ENCODE results near the gene TTLL6. TPM values are rescaled to one million over a fixed set of nuclear protein-coding genes. Genes with fewer than 3 reads are reported as not detected.
"Not testable (repeated sequence)": the region's sequence is repeated elsewhere in the genome, so short reads cannot be mapped to it uniquely, and the experiment has no call there.

Gene TTLL6
- polyA plus RNA-seq: not detected

GRCh38 chr17:48816774-48817590, at the start of gene TTLL6:
Gene TTLL6 (minus strand): TSS chr17:48817229. CDS start chr17:48817072, 157 bp downstream.
- peaks cover 26% of the 10 kb centered on the region for H3K27me3 Mint-ChIP-seq
- H3K4me1 Mint-ChIP-seq: peaks cover 8 to 15% (median 10%) of the 10 kb centered on the region in 3 donors
- H3K9me3 Mint-ChIP-seq: peaks cover 0 to 1% (median 0%) of the 10 kb centered on the region in 3 donors
- H3K36me3 Mint-ChIP-seq: no peaks in the 10 kb centered on the region
- peak within 1 kb of the TSS; percentile 46 to 95 (median 83) for H3K4me3 Mint-ChIP-seq
- H3K27ac Mint-ChIP-seq: peak within 1 kb of the TSS in 2 of 3 donors; percentile 28 to 95

- Mint-ChIP-seq H3K4me1 (no peaks in the 10 kb centered on the region), H3K27ac (no peak overlapping the region), H3K4me3 (no peak overlapping the region), H3K27me3 (no peaks in the 10 kb centered on the region), H3K36me3 (peaks cover 10% of the 10 kb centered on the region), H3K9me3 (no peaks in the 10 kb centered on the region)
Observed at GRCh38 chr17:48860456-48860855, 43.4 kb upstream of the TTLL6 start.

- Mint-ChIP-seq H3K4me3 (no peak overlapping the region), H3K36me3 (peaks cover 7% of the 10 kb centered on the region), H3K27ac (no peak overlapping the region), H3K4me1 (no peaks in the 10 kb centered on the region), H3K27me3 (no peaks in the 10 kb centered on the region), H3K9me3 (no peaks in the 10 kb centered on the region)
Observed at GRCh38 chr17:48860034-48860433, 43.0 kb upstream of the TTLL6 start.

- Mint-ChIP-seq H3K4me1 (no peaks in the 10 kb centered on the region), H3K9me3 (no peaks in the 10 kb centered on the region), H3K27ac (no peak overlapping the region), H3K36me3 (peaks cover 5% of the 10 kb centered on the region), H3K4me3 (no peak overlapping the region), H3K27me3 (no peaks in the 10 kb centered on the region)
Observed at GRCh38 chr17:48856122-48856821, 39.2 kb upstream of the TTLL6 start.

GRCh38 chr17:48854774-48855476, 37.9 kb upstream of the TTLL6 start:
- Mint-ChIP-seq H3K4me3 (no peak overlapping the region), H3K27ac (peak overlapping the region in 1 of 3 donors; percentile 55), H3K9me3 (no peaks in the 10 kb centered on the region), H3K4me1 (peaks cover 0 to 4% (median 0%) of the 10 kb centered on the region in 3 donors), H3K27me3 (no peaks in the 10 kb centered on the region), H3K36me3 (peaks cover 8% of the 10 kb centered on the region)

- peaks cover 8% of the 10 kb centered on the region for H3K36me3 Mint-ChIP-seq
- H3K4me1 Mint-ChIP-seq: peaks cover 0 to 4% (median 0%) of the 10 kb centered on the region in 3 donors
- H3K27ac Mint-ChIP-seq: no peak overlapping the region
Observed at GRCh38 chr17:48850792-48851323, 33.8 kb upstream of the TTLL6 start.

GRCh38 chr17:48843187-48843900, 26.3 kb upstream of the TTLL6 start:
- Mint-ChIP-seq H3K36me3 (peaks cover 3% of the 10 kb centered on the region), H3K4me3 (peak overlapping the region in 2 of 4 donors; percentile 30 to 41), H3K9me3 (no peaks in the 10 kb centered on the region), H3K27me3 (no peaks in the 10 kb centered on the region), H3K27ac (peak overlapping the region in 1 of 3 donors; percentile 65), H3K4me1 (peaks cover 22 to 26% (median 23%) of the 10 kb centered on the region in 3 donors)

More at GRCh38 chr17:48850792-48851323, 33.8 kb upstream of the TTLL6 start:
- Mint-ChIP-seq H3K4me3 (no peak overlapping the region), H3K9me3 (no peaks in the 10 kb centered on the region), H3K27me3 (no peaks in the 10 kb centered on the region)

- Mint-ChIP-seq H3K36me3 (peaks cover 3% of the 10 kb centered on the region), H3K4me1 (peaks cover 25 to 32% (median 25%) of the 10 kb centered on the region in 3 donors), H3K27ac (peak overlapping the region in 1 of 3 donors; percentile 65), H3K4me3 (no peak overlapping the region), H3K9me3 (no peaks in the 10 kb centered on the region), H3K27me3 (no peaks in the 10 kb centered on the region)
Observed at GRCh38 chr17:48842746-48843145, 25.7 kb upstream of the TTLL6 start.

- peak overlapping the region; percentile 74 to 96 (median 87) for H3K27ac Mint-ChIP-seq
- peaks cover 30 to 38% (median 31%) of the 10 kb centered on the region in 3 donors for H3K4me1 Mint-ChIP-seq
- peaks cover 3% of the 10 kb centered on the region for H3K36me3 Mint-ChIP-seq
- no peaks in the 10 kb centered on the region for H3K27me3 Mint-ChIP-seq
- H3K4me3 Mint-ChIP-seq: peak overlapping the region; percentile 70 to 93 (median 82)
- H3K9me3 Mint-ChIP-seq: no peaks in the 10 kb centered on the region
Observed at GRCh38 chr17:48841395-48841831, 24.4 kb upstream of the TTLL6 start.

- H3K9me3 Mint-ChIP-seq: no peaks in the 10 kb centered on the region
- H3K4me1 Mint-ChIP-seq: peaks cover 34 to 44% (median 37%) of the 10 kb centered on the region in 3 donors
- H3K27me3 Mint-ChIP-seq: no peaks in the 10 kb centered on the region
- H3K27ac Mint-ChIP-seq: peak overlapping the region in 1 of 3 donors; percentile 46
- H3K36me3 Mint-ChIP-seq: peaks cover 3% of the 10 kb centered on the region
- H3K4me3 Mint-ChIP-seq: no peak overlapping the region
Observed at GRCh38 chr17:48840441-48840840, 23.4 kb upstream of the TTLL6 start.

GRCh38 chr17:48837458-48837857, 20.4 kb upstream of the TTLL6 start:
- peak overlapping the region; percentile 6 to 83 (median 44) for H3K4me3 Mint-ChIP-seq

GRCh38 chr17:48835971-48836370, 18.9 kb upstream of the TTLL6 start:
- H3K27me3 Mint-ChIP-seq: no peaks in the 10 kb centered on the region
- no peak overlapping the region for H3K27ac Mint-ChIP-seq
- H3K4me3 Mint-ChIP-seq: peak overlapping the region in 1 of 4 donors; percentile 2
- no peaks in the 10 kb centered on the region for H3K36me3 Mint-ChIP-seq
- H3K9me3 Mint-ChIP-seq: no peaks in the 10 kb centered on the region
- H3K4me1 Mint-ChIP-seq: peaks cover 38 to 54% (median 40%) of the 10 kb centered on the region in 3 donors

More at GRCh38 chr17:48837458-48837857, 20.4 kb upstream of the TTLL6 start:
- not testable (repeated sequence) for H3K9me3 Mint-ChIP-seq, H3K27me3 Mint-ChIP-seq, H3K36me3 Mint-ChIP-seq
- peak overlapping the region in 2 of 3 donors; percentile 39 to 68 for H3K27ac Mint-ChIP-seq
- H3K4me1 Mint-ChIP-seq: peaks cover 40 to 57% (median 46%) of the 10 kb centered on the region in 3 donors

- H3K27me3 Mint-ChIP-seq: no peaks in the 10 kb centered on the region
- H3K9me3 Mint-ChIP-seq: no peaks in the 10 kb centered on the region
- H3K4me3 Mint-ChIP-seq: no peak overlapping the region
- H3K36me3 Mint-ChIP-seq: no peaks in the 10 kb centered on the region
- H3K4me1 Mint-ChIP-seq: peaks cover 37 to 47% (median 38%) of the 10 kb centered on the region in 3 donors
- no peak overlapping the region for H3K27ac Mint-ChIP-seq
Observed at GRCh38 chr17:48834973-48835372, 17.9 kb upstream of the TTLL6 start.

- Mint-ChIP-seq H3K27me3 (peaks cover 6% of the 10 kb centered on the region), H3K27ac (peak overlapping the region in 2 of 3 donors; percentile 92 to 100), H3K4me3 (peak overlapping the region; percentile 94 to 100 (median 98)), H3K9me3 (no peaks in the 10 kb centered on the region), H3K36me3 (no peaks in the 10 kb centered on the region), H3K4me1 (peaks cover 23 to 34% (median 27%) of the 10 kb centered on the region in 3 donors)
Observed at GRCh38 chr17:48831549-48831883, 14.5 kb upstream of the TTLL6 start.

Measured in IgD-negative memory B cell (primary cell).